ENCODE data around the gene SMIM1.

- TF ChIP-seq POLR2A (IDR thresholded peaks at IDR 0.05; ENCODE audit: low read length) (no peak), GATA1 (IDR thresholded peaks at IDR 0.05; ENCODE audit: low read depth, low read length) (no peak)
Measured at GRCh38 chr1:3762873-3763228, 9.7 kb upstream of the SMIM1 start.
